NCI-H1436 treated with DMSO at 0.1 percent for 48 hours (cell line): ENCODE results near the gene SLC5A10.

ENCODE experiments used
- DNase-seq: peaks from one replicate; lab custom pipeline; 2025; lab: John Stamatoyannopoulos, UW

The SLC5A10 gene

DNA sequence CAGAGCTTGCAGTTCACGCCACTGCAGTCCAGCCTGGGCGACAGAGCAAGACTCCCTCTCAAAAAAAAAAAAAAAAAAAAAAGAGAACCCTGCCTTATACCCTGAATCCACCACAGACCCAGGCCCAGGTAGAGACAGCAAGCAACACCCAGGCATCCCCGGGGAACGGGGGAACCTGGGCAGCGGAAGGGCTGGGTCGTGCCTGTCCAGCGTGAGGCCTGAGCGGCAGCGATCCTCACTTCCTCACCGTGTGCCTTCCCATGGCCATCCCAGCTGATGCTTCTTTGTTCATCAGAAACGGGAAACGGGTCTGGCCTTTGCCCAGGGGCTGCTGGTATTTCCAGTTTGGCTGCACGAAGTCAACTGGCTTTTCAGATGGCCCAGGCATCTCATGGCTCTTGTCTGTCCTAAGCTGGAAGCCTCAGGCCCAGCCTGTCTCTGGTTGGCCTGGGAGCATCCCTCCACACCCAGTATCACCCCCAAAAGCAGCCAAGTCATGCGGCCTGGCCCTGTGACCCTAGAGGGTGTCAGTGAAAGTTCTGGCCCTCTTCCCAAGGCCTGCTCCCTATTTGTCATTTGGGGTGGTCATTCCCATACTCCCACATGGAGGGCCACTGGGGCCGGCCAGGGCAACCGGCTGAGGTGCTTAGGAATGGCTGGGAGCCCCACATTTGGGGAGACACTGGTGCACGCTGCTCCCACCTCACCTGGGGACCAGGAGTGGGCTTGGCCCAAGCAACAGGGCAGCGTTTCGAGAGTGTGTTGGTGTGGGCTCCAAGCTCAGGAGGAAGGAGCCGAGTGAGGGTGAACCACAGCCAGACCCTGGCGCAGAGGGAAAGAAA, 32.5 kb downstream of the SLC5A10 start:
- no peak for DNase-seq

DNA sequence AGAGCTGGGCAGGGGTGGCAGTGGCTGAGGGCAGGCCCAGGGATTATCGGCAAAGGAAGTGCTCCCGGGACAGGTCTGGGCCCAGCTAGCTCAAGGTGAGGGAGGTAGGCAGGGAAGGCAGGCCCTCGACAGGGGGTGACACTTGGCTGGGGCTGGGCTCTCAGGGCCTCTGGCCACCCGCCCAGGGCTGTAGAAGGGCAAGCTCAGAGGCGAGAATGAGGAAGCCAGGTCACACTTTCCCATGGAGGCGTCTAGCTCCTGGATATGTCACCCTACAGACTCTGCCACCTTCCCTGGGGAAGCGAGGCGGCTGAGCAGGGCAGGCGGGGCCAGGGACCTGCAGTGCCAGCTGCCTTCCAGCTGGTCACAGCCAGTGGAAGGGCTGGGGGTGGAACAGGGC, 33.5 kb downstream of the SLC5A10 start:
- no peak for DNase-seq

DNA sequence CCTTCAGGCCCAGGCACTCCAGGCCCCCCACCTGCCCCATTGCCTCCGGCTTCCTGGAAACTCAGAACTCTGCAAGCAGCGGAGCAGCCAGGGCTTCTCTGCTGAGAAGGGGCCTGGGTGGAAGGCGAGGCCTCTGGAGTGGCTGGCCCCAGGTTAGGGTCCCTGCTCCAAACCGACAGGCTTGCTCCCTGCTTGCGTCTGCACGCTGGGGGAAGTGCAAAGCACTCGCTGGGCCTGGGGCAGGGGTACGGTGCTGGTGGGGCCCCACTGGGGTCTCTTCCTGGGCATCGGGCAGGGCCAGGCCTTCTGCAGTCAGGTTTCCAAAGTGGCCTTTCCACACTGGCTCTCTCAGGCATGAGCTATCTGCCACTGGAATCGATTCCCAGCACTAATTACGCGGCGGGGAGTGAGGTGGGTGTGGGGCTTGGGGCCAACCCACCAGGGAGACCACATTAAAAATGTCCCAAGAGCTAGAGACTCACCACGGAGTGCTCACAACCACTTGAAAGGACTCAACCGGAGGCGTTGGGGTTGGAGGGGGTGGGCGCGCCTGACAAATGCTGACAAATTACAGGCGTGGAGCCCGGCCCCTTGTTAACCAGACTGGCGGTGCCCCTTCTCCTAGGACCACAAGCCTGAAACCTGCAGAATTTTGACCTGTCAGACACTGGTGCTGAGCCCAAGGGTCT, 34.7 kb downstream of the SLC5A10 start:
- DNase-seq, result no peak

DNA sequence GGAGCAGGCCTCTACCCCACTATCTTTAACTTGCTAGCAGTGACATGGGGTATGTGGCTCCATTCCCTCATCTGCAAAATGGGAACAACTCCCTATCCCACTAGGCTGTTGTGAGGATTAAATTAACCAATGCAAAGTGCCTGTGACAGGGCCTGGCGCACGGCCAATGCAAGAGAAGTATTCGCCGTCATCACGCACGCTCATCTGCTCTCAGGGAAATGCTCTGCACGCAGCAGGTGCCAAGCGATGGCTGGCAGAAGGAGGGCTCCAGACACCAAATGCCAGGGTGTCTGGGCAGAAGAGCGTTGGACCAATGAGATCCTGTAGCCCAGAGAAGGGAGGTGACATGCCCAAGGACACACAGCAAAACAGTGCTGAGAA, 35.3 kb downstream of the SLC5A10 start:
- DNase-seq, result no peak

DNA sequence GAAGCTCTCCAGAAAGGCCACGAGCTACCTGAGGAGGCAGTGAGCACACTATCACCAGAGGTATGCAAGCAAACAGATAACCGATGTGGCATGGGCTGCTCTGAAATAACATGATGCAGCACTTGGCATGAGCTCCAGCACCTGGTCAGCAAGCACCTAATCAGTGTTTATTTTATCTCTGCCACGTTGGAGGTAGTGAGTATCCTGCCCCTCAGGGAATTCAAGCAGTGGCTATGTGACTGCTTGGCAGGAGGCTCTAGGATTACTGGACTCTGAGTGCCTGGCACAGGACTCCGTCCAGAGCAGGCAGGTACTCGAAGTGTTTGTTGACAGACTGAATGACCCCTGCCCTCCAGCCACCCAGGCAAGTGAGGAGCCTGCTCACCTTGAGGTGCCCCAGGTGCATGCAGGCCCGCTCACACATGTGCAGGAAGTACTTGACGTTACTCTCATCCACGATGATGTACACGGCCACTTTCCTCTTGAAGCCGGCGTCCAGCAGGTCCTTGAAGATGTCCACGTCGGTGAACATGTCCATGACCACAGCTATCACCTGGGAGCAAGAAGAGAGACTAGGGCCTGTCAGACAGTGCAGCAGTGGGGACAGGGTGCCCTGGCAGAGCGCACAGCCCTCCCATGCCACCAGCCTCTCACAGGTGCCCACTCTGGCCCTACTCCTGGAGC, 36.0 kb downstream of the SLC5A10 start:
- no peak for DNase-seq

DNA sequence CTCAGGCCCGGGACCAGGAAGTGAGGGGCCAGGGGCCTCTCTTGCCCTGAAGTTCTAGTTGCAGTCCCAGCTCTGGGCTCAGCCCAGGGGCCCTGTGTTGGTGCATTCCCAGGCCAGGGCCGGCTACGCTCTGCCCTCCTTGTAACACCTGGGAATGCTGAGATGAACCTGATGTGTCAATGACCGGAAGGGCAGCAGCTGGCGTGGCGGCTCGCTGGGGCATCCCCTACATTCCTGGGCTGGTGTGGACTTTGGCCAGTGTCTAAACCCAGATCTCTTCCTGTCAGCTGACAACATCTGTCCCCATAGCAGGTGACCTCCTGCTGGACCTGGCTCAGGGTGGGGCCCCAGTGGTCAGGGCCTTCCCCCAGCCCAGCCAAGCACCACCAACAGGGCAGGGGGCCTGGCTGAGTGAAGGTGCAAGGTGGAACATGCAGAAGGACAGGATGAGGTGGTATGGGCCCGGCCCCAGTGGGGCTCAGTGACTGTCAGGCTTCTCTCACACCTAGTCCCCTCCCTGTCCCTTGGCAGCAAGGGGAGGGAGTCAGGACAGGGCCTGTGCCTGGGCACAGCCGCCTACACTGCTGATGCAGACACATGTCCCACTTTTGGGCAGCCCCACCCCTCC, 36.7 kb downstream of the SLC5A10 start:
- DNase-seq, result no peak

DNA sequence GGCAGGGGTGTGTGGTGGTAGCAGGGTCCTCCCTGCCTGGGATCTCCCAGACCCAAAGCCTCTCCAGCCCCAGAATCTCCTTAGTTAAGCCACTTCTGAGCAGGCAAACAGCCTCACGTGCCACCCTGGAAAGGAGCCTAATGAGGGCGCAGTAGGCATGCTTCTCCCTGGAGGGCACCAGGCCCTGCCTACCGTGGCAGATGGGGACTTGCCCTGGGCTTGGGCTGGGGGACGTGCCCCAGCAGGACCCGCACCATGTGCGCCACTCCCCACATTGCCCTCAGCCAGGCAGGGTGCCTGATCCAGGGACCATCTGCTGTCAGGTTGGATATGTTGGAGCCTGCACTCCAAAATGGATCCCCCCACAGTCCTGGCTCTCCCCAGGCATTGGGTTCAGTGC, 38.4 kb downstream of the SLC5A10 start:
- no peak for DNase-seq

DNA sequence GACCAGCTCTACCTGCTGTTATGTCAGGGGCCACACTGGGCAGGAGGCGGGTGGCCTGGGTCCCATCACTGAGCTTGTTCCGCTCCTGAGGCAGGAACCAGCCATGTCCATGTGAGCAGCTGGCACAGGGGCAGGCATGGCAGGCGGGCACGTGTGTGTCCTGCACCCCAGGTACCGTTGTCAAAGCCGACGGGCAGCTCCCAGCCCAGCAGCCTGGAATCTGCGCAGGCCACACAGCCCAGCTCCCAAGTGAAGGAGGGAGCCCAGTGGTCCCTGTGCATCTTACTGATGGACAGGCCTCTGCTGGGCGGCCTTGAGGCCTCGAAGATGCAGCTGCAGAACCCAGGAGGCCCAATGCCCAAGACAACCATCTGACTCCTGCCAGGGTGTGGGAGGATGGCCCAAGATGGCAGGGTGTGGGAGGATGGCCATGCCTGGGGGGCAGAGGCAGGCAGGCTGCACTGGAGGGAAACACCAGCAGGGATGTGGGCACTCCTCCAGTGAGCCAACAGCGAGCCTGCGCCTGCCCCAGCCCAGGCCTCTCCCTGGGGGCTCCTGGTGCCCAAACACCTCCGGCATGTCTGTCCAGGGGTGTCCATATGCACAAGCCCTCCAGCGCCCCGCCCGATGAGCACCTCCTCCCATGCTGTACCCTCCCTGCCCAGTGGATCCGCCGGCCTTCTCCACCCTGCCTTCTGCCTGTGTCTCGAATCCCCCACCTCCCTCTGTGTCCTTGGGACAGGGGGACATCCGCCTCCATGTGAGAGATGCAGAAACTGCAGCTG, 39.8 kb downstream of the SLC5A10 start:
- DNase-seq, result no peak

DNA sequence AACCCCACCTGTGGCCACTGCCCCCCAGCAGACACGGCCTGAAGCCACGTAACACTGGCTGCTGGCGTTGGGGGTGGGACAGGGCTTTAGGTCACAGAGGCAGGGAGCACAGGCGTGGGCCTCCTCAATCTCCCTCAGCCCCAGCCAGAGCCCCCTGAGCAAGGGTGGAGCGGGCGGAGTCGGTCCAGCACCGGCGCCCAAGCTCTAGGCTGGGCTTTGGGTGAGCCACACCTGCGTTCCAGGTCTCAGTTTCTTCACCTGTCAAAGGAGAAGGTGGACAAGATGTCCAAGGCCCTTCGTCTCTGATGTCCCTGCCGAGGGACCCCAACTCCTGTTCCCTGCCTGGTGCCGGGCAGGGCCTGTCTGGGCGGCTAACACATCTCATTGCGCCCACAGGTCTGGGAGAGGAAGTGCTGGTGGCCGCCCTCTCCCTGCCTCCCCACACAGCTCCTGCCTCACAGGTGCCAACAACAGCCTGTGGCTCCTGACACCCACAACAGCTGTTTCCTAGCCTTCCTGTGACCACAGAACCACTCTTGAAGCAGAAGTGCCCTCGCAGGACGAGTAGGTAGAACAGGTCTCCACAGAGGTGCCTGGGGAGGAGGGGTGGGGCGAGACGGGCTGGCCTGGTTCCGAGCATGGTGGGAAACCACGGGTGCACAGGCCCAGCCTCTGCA, 40.6 kb downstream of the SLC5A10 start:
- DNase-seq, result no peak

DNA sequence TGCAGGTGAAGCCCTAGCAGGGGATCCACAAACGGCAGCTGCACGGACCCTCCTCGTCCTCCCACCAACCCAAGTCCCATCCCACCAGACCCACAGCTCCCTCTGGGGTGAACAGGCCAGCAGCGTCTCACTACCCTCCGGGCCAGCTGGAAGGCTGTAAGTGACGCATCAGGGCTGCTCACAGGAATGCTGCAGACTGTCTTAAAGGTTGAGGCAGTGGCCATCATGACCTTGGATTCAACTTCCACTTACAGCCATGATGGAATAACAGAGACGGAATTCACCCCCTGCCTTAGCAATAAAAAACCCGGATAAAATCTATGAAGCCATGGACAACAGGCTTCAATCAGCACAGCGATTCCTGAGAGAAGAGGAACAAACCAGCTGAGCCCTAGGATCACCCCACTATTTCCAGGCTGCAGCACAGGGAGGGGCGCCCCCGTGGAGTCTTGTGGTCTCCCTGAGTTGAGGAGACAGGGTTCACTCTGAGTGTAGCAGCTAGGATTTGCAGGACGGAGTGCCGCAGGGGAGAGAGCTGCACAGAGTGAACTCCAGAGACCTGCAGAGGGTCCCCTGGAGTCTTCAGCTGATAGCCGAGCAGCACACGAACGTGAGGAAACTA, 42.1 kb downstream of the SLC5A10 start:
- DNase-seq, result no peak

DNA sequence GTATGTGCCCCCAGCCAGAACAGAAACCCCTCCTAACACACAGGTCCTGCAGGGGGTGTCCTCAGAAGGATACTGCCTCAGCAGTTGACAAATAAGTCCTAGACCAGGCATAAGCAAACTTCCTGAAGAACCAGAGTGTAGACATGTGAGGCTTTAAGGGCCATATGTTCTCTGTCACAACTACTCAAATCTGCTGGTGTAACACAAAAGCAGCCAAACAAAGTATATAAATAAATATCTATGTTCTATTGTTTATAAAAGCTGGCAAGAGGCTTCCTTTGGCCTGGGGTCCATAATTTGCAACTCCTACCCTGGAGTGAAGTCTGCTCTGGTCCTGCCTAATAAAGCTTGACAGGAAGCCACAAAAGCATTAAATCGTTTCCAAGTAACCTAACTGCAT, 42.7 kb downstream of the SLC5A10 start:
- DNase-seq, result no peak

DNA sequence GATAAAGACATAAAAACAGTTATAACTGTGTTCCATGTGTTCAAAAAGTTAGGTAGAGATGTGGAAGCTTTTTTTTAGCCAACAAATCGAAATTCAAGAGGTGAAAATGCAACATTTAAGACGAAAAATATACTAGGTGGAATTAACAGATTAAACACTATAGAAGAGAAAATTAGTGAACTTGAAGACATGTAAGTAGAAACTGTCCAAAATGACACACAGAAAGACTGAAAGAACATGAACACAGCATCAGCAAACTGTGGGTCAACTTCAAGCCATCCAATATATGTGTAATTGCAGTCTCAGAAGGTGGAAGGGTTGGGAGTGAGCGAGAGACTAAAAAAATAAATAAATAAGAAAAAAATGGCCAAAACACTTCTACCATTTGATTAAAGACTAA, 43.3 kb downstream of the SLC5A10 start:
- DNase-seq, result no peak

DNA sequence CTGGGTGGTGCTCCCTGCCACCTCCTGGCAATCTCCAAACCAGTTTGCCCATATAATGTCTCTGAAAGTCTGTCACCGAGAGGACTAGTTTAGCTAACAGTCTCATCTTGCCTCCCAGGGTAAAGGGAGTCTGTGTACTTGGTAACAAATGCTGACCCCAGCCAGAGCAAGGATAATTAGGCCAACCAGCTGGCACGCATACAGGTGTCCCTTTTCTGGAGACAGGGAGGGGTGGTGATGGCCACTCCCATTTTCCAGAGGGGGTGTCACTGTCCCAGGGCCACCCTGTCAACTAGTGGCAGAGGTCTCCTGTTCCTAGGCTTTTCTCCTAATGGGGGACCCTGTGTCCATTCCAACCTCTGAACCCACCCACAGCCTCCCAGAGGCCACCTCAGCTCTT, 44.5 kb downstream of the SLC5A10 start:
- DNase-seq, result no peak

DNA sequence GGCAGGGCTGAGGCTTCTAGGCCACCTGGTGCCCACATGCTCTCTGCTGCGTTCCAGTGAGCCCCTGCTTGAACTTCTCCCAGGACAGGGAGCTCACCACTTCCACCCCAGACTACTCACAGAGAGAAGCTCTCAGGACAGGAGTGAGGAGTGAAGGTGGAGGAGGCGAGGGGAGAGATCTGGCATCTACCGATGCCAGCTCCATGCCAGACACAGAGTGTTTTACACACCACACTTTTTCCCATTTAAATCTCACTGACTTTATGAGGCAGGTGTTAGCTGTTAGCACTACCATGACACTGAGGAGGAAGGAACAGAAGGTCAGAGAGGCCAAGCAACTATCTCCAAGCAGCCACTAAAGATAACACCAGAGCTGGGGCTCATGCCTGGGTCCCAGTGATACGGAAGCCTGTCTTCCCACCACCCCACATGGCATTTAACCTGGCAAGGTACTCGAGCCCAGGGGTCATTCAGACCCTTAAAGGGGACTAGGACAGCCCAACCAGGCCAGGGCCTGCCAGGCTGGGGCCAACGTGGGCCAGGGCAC, 45.8 kb downstream of the SLC5A10 start:
- no peak for DNase-seq

DNA sequence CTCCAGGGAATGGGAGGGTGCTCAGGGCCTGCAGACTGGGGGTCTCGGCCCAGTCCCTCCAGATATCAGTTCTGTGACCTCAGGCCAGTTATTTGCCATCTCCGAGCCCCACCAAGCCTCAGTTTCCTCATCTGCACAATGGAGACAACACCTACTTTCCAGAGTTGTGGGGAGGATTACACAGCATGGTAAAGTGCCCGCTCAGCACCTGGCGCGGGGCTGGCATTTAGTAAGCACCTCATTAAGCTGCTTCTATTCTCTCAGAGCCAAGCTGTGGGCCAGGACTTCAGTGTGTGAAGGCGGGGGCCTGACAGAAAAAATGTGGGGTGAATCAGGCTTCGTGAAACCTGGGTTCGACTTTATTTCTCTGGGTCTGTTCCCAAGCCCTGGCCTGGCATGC, 47.4 kb downstream of the SLC5A10 start:
- DNase-seq, result no peak

DNA sequence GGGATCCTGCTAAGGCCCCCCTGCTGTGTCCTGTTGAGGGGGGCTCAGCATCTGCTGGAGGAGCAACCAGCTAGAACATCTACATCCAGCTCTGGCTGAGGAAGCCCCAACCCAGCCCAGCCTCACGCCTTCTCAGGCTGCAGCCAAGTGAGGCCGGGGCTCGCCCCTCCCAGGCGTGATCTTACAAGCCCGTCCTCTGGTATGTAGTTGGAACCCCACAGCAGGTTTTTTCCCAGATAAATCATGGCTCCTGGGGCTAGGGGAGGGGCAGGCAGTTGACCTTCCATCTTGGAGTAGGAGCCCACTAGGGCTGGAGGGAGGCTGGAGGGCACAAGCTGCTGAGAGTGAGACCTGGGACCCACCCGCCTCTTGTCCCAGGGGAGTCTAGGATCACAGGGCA, 47.9 kb downstream of the SLC5A10 start:
- DNase-seq, result no peak

DNA sequence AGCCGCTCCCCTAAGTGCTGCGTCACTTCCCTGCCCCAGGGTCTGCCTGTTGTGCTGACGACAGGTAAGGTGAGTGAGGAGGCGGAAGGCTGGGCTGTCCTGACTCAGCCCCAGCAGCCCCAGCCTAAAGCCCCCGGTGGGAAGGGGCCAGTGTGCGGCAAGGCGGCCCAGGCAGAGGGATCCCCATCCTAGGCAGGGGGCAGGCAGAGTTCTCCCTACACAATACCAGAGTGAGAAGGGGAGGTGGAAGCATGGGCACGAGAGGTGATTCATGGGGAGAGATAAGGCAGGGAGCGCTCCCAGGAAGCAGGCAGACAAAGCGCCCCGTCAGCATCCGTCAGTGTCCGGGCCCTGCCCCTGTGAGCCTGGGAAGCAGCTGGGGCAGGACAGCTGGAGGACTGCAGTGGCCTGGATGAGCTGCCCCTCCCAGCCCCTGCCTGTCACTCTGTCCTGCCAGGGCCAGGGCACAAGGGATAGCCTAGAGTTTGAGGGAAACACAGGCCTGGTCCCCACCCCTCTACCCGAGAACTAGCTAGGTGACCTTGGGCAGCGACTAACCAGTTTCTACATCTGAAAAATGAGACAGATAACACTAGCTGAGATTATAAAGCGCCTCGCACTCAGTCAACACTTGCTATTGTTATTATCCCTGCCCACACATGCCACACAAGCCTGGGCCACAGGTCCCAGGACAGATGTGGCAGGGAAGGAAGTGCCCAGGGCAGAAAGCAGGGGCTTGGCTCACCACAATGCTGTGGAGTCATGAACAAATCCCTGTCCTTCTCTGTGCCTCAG, 48.8 kb downstream of the SLC5A10 start:
- DNase-seq, result no peak

DNA sequence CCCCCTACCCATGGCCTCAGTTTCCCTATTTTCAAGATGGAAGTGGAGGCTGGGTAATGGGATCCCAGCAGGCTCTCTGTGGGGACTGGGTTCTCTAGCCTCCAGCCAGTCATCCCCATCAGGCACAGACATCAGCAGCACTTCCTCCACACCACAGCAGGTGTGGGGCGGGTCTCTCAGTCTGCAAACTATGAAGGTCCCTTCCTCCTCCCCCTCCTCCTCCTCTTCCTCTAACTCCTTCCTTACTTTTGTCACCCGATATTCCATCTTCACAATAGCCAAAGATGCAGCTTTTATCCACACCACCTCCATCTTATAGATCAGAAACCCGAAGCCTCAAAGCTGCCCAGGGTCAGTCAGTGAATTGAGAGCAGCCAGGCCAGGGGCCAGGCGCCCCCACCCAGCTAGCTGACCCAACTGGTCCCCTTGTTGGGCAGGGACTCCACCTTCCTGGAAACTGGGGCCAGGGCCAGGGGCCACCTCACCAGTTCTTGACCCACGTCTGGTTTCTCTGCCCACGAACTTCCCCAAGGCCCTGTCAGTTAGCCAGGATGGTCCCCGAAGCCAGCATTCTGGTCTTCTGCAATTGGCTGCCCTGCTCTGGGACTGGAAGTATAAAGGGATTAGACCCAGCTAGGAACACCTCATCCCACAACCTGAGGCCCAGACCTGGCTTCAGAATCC, 50.1 kb downstream of the SLC5A10 start:
- DNase-seq, result no peak
